ENCODE measurements around the gene REST.

REST gene, protein sequence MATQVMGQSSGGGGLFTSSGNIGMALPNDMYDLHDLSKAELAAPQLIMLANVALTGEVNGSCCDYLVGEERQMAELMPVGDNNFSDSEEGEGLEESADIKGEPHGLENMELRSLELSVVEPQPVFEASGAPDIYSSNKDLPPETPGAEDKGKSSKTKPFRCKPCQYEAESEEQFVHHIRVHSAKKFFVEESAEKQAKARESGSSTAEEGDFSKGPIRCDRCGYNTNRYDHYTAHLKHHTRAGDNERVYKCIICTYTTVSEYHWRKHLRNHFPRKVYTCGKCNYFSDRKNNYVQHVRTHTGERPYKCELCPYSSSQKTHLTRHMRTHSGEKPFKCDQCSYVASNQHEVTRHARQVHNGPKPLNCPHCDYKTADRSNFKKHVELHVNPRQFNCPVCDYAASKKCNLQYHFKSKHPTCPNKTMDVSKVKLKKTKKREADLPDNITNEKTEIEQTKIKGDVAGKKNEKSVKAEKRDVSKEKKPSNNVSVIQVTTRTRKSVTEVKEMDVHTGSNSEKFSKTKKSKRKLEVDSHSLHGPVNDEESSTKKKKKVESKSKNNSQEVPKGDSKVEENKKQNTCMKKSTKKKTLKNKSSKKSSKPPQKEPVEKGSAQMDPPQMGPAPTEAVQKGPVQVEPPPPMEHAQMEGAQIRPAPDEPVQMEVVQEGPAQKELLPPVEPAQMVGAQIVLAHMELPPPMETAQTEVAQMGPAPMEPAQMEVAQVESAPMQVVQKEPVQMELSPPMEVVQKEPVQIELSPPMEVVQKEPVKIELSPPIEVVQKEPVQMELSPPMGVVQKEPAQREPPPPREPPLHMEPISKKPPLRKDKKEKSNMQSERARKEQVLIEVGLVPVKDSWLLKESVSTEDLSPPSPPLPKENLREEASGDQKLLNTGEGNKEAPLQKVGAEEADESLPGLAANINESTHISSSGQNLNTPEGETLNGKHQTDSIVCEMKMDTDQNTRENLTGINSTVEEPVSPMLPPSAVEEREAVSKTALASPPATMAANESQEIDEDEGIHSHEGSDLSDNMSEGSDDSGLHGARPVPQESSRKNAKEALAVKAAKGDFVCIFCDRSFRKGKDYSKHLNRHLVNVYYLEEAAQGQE

DNA sequence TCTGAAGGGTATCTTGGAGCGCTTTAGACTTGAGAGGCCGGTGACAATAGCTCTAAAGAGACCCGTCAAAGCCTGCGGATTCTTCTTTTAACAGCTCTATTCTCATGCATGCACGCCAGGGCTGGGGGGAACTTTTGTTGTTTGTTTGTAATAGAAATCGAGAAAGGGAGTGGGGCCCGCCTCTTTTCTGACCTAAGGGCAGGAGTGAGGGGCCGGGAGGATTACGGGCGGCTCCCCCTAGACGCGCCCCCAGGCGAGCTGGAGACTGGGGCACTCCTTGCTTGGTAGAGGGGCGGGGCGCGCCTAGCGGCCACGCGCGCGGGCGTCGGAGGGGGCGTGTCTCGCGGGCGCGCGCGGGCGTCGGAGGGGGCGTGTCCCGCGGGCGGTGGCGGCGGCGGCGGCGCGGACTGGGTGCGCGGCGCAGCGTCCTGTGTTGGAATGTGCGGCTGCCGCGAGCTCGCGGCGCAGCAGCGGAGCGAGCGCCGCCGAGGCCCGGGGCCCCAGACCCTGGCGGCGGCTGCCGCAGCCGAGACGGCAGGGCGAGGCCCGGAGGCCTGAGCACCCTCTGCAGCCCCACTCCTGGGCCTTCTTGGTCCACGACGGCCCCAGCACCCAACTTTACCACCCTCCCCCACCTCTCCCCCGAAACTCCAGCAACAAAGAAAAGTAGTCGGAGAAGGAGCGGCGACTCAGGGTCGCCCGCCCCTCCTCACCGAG, at the start of gene REST:
Gene REST (plus strand): TSS at position 412 of the 717 bp plus-strand sequence. CDS start 2,739 bp downstream, outside the sequence.
- TF ChIP-seq, protein P1, sequence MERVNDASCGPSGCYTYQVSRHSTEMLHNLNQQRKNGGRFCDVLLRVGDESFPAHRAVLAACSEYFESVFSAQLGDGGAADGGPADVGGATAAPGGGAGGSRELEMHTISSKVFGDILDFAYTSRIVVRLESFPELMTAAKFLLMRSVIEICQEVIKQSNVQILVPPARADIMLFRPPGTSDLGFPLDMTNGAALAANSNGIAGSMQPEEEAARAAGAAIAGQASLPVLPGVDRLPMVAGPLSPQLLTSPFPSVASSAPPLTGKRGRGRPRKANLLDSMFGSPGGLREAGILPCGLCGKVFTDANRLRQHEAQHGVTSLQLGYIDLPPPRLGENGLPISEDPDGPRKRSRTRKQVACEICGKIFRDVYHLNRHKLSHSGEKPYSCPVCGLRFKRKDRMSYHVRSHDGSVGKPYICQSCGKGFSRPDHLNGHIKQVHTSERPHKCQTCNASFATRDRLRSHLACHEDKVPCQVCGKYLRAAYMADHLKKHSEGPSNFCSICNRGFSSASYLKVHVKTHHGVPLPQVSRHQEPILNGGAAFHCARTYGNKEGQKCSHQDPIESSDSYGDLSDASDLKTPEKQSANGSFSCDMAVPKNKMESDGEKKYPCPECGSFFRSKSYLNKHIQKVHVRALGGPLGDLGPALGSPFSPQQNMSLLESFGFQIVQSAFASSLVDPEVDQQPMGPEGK (CRISPR knock-in tag; IDR thresholded peaks at IDR 0.05; ENCODE audit: borderline replicate concordance) = no peak
- no peak for TF ChIP-seq RARB (CRISPR knock-in tag; IDR thresholded peaks at IDR 0.05)
- TF ChIP-seq ZNF70 (CRISPR knock-in tag; IDR thresholded peaks at IDR 0.05) = no peak
- TF ChIP-seq ZNF8 (CRISPR knock-in tag; IDR thresholded peaks at IDR 0.05) = no peak
- TF ChIP-seq, protein P2, sequence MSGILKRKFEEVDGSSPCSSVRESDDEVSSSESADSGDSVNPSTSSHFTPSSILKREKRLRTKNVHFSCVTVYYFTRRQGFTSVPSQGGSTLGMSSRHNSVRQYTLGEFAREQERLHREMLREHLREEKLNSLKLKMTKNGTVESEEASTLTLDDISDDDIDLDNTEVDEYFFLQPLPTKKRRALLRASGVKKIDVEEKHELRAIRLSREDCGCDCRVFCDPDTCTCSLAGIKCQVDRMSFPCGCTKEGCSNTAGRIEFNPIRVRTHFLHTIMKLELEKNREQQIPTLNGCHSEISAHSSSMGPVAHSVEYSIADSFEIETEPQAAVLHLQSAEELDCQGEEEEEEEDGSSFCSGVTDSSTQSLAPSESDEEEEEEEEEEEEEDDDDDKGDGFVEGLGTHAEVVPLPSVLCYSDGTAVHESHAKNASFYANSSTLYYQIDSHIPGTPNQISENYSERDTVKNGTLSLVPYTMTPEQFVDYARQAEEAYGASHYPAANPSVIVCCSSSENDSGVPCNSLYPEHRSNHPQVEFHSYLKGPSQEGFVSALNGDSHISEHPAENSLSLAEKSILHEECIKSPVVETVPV (CRISPR knock-in tag; IDR thresholded peaks at IDR 0.05) = no peak
- TF ChIP-seq ESRRG (CRISPR knock-in tag; IDR thresholded peaks at IDR 0.05) = no peak
- TF ChIP-seq SNAI2 (CRISPR knock-in tag; IDR thresholded peaks at IDR 0.05) = no peak
- TF ChIP-seq CSDC2 (CRISPR knock-in tag; IDR thresholded peaks at IDR 0.05) = no peak
- TF ChIP-seq, protein P3, sequence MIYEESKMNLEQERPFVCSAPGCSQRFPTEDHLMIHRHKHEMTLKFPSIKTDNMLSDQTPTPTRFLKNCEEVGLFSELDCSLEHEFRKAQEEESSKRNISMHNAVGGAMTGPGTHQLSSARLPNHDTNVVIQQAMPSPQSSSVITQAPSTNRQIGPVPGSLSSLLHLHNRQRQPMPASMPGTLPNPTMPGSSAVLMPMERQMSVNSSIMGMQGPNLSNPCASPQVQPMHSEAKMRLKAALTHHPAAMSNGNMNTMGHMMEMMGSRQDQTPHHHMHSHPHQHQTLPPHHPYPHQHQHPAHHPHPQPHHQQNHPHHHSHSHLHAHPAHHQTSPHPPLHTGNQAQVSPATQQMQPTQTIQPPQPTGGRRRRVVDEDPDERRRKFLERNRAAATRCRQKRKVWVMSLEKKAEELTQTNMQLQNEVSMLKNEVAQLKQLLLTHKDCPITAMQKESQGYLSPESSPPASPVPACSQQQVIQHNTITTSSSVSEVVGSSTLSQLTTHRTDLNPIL (CRISPR knock-in tag; IDR thresholded peaks at IDR 0.05; ENCODE audit: low read depth) = no peak
- TF ChIP-seq TSHZ2 (CRISPR knock-in tag; IDR thresholded peaks at IDR 0.05) = no peak
- no peak for TF ChIP-seq ZFP30 (CRISPR knock-in tag; IDR thresholded peaks at IDR 0.05)
- TF ChIP-seq PPARA (CRISPR knock-in tag; IDR thresholded peaks at IDR 0.05; ENCODE audit: borderline replicate concordance) = no peak
- no peak for TF ChIP-seq GLIS3 (CRISPR knock-in tag; IDR thresholded peaks at IDR 0.05)
- TF ChIP-seq ARNTL (CRISPR knock-in tag; IDR thresholded peaks at IDR 0.05; ENCODE audit: borderline replicate concordance, low read depth) = no peak
- no peak for TF ChIP-seq ZFP3 (CRISPR knock-in tag; IDR thresholded peaks at IDR 0.05)
- TF ChIP-seq TCF4 (CRISPR knock-in tag; IDR thresholded peaks at IDR 0.05; ENCODE audit: borderline replicate concordance) = no peak
- no peak for TF ChIP-seq ZC3H10 (CRISPR knock-in tag; IDR thresholded peaks at IDR 0.05)
- peak; percentile 65 for ATAC-seq

DNA sequence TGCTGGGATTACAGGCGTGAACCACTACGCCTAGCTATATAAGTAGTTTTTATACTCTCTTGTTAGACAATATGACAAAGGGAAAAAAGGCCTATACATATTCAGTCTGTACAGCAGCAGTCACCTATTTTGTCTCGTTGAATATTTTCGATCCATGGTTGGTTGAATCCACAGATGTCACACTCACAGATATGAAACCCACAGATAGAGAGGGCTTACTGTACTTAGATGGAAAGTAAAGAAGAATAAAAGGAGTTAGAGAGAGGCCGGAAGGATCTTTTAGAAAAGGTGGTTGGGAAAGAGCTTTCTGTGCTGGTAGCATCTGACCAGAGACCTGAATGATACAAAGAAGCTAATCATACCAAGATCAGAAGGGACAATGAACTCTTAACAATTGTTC, 47.9 kb upstream of the REST start:
- TF ChIP-seq ESRRG (CRISPR knock-in tag; IDR thresholded peaks at IDR 0.05) = no peak
- no peak for TF ChIP-seq ISL1 (CRISPR knock-in tag; IDR thresholded peaks at IDR 0.05)
- TF ChIP-seq GLIS3 (CRISPR knock-in tag; IDR thresholded peaks at IDR 0.05) = no peak
- TF ChIP-seq, protein P3 (CRISPR knock-in tag; IDR thresholded peaks at IDR 0.05; ENCODE audit: low read depth) = no peak
- TF ChIP-seq OSR1 (CRISPR knock-in tag; IDR thresholded peaks at IDR 0.05) = no peak
- no peak for TF ChIP-seq ZFP3 (CRISPR knock-in tag; IDR thresholded peaks at IDR 0.05)
- no peak for TF ChIP-seq TCF4 (CRISPR knock-in tag; IDR thresholded peaks at IDR 0.05; ENCODE audit: borderline replicate concordance)
- no peak for ATAC-seq
